Neural progenitor cell (in vitro differentiated cells): Measurements from ENCODE around the gene ATP8A1.

Source experiments
- CTCF ChIP-seq: fragments of 200-600 bp; sonication (generic); IDR thresholded peaks from 2 replicates; pipeline ENCODE4 v1.5.1; 2017; ENCODE audit warnings: antibody characterized with exemption, mild to moderate bottlenecking
- EZH2 ChIP-seq: fragments of 200-600 bp; sonication (generic); IDR thresholded peaks from 2 replicates; pipeline ENCODE4 v1.6.1; 2017; ENCODE audit warnings: antibody characterized with exemption, mild to moderate bottlenecking, moderate library complexity

DNA sequence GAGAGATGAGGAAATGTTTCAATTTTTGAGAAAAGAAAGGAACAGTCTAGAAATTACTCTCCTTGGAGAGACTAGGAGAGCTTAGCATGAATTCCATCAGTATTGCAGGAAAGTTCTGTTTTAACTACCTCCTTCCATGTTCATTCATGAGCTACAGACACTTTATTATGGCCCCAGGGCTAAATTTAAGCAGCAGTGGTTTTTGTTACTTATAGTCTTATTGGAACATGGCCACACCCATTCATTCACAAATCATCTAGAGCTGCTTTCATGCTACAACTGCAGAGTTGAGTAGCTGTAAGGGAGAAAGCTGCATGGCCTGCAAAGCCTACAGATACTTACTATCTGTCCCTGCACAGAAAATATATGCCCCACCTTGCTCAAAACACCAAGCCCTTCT, 178.0 kb downstream of the ATP8A1 start:
- no peak for TF ChIP-seq CTCF
- TF ChIP-seq EZH2: no peak
